ENCODE measurements around the gene FZD4.
"Not testable (repeated sequence)": the region's sequence is repeated elsewhere in the genome, so short reads cannot be mapped to it uniquely, and the experiment has no call there.

FZD4 gene

GRCh38 chr11:86955361-86956120 is at the start of gene FZD4:
Gene FZD4, minus strand, starts transcription at chr11:86955395. Its CDS starts 310 bp downstream, at chr11:86955085.
- peak; percentile 90 for DNase-seq

DNA sequence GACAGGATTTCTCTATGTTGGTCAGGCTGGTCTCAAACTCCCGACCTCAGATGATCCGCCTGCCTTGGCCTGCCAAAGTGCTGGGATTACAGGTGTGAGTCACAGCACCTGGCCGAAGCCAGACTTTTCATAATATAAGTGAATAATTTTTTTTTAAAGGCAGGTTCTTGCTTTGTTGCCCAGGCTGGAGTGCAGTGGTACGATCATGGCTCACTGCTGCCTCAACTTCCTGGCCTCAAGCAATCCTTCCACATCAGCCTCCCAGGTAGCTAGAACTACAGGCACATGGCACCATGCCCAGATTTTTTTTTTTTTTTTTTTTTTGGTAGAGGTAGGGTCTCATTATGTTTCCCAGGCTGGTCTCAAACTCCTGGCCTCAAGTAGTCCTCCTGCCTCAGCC is 49.1 kb upstream of the FZD4 start:
- not testable (repeated sequence) for DNase-seq

DNA sequence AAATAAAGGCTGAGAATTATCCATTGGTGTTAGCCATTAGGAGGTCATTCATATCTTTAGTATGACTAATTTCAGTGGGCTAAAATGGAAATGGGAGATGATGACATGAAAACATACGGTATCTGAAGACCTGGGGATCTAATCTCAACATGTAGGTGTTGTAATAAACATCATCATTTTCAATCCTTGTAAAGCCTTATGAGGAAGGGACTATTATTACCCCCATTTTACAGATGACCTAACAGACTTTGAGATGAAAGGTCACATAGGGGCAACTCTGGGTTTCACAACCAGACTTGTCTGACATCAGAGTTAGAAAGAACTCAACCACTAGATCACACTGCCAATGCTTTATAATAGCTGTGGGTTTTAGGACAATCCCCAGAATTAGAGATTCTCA is 47.7 kb upstream of the FZD4 start:
- DNase-seq = no peak

DNA sequence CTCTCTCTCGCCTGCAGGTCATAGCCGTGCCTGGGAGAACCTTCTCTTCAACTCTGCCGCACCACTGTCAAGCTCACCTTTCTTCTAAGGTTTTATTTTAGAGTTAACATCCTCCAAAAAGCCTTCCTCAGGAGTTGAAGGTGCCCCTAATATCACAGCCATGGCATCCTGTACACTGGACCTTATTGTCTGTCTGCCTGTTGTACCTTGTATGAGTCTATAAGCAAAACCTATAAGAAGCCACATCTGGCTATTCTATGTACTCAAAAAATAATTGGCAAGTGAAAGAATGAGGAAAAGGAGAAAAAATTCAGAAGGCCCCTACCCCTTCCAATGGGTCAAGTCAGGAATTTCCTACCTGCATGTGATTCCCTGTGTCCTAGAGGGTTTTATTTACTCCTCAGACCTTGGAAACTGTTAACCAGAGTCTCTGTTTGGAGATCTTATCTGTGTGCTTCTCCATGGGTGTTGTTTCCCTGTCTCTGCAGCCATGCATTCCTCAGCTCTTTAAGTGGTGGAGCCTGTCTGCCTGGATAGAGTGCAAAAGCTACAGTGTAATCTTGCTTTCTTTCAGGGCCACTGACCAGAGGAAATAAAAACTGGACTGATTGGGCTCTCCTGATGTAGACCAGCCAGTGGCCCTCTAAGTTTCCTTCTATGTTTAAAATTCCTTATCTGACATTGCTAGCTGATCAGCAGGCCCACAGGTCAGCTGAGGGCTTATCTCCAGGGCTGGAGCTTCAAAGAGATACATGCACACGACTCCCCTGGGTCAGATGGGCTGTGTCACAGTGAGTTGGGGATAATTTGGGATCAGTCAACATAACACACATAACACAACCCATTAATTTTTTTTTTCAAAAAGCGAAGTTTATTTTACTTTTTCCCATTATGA is 44.9 kb upstream of the FZD4 start:
- DNase-seq = no peak

GRCh38 chr11:86999388-86999787 is 44.2 kb upstream of the FZD4 start:
- DNase-seq = no peak

GRCh38 chr11:86996953-86997570 is 41.9 kb upstream of the FZD4 start:
- DNase-seq = no peak

- DNase-seq = no peak
Observed at GRCh38 chr11:86993031-86993430, 37.8 kb upstream of the FZD4 start.

- not testable (repeated sequence) for DNase-seq
Observed at GRCh38 chr11:86992340-86992739, 37.1 kb upstream of the FZD4 start.

GRCh38 chr11:86991341-86991740 is 36.1 kb upstream of the FZD4 start:
- no peak for DNase-seq

DNA sequence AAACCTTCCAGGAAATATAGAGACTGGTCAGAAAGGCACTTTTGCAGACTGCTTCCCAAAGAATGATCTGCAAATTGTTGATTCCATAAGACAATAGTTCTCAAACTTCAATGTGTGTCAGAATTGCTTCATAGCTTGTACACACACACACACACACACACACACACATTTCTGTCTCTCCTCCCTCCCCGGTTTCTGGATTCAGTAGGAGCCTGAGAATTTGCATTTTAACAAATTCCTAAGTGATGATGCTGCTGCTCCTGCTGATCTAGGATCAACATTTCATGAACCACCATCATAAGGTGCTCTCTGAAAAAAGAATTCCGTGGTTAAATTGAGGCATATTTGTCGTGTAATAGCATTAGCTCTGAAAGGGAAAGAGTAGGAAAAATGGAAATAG is 35.3 kb upstream of the FZD4 start:
- no peak for DNase-seq

GRCh38 chr11:86990031-86990430 is 34.8 kb upstream of the FZD4 start:
- DNase-seq = no peak

DNA sequence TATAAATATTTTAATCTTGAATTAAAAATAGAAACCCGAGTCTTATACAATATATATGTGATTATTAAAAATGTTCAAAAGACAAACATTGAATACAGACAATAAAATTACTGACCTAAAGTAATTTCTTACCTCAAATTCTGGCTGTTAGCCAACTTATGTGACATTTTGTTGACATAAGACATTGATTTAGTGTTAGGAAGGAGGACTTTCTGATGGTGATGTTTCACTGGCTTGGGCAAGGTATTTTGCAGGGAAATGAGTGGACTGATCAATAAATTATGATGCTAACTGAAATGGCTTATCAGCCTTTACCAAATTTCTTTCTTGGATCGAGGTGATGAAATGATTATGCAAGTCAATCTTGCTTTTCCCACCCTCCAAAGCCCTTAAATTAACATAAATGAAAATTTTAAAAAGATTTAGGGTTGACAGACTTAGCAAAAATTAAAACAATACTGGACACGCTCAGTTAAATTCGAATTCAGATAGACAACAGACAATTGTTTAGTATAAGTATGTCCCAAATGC is 33.2 kb upstream of the FZD4 start:
- no peak for DNase-seq

- DNase-seq = no peak
Observed at GRCh38 chr11:86987679-86988078, 32.5 kb upstream of the FZD4 start.

GRCh38 chr11:86984701-86985100 is 29.5 kb upstream of the FZD4 start:
- DNase-seq = no peak

DNA sequence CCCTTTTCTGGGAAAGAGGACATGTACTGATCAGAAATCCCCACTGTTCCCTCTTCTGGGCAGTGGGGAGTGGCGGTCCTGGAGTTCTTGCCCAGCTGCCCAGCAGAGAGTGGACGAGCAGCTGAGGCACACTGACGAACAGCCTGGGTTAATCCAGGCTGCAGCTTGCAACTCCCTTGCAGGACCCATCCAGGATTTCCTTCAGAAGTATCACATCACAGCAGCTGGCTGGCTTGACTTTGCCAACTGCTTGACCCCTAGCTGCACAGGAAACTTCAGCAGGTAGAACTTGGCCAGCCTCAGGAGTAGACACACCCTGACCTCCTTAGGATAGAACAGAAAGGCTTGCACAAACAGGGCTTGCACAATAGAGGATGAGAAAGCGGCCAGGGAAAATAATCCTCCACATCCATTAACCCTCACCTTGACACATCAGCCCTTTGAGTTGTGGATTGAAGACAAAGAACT is 27.9 kb upstream of the FZD4 start:
- no peak for DNase-seq

GRCh38 chr11:86981777-86982540 is 26.8 kb upstream of the FZD4 start:
- no peak for DNase-seq

GRCh38 chr11:86980086-86980796 is 25.0 kb upstream of the FZD4 start:
- DNase-seq = no peak

- DNase-seq = no peak
Observed at GRCh38 chr11:86978756-86979608, 23.8 kb upstream of the FZD4 start.

GRCh38 chr11:86978247-86978646 is 23.1 kb upstream of the FZD4 start:
- DNase-seq = no peak

DNA sequence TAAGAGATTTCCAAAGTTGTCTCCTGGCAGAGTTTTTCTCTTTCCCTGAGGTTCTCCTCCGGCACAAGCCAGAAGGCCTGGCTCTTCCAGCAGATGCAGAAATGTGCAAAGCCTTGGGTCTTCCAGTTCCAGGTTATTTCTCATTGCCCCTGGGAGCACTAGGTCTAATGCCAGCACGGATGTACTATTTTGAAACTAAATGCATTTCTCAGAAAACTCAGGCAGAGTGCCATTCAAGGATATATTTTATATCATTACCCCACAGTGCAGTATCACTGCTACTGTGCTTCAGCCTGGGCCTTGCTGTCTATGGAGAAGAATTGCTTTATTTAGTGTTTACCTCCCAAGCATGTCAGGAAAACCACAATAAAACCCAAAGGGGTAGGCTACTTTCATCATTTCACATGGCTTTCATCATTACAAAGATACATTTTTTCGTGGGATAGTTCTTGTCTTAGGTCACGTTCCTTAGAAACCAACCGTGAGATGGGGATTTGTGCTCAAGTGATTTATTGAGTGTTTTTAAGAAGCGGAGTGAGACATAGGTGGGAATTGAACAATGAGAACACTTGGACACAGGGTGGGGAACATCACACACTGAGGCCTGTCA is 22.4 kb upstream of the FZD4 start:
- DNase-seq = no peak
